ENCODE data around the gene SRPK3. TPM values are rescaled to one million over a fixed set of nuclear protein-coding genes. Genes with fewer than 3 reads are reported as not detected.

The SRPK3 gene
- total RNA-seq, 1 experiment from 2014 or later: 0.46 TPM

- Histone ChIP-seq H3K9me2 (ENCODE audit: insufficient read depth) (no peaks in the 10 kb centered on the region), H3K9me3 (ENCODE audit: insufficient read depth, low read depth) (no peaks in the 10 kb centered on the region), H3K4me2 (no peak overlapping the region), H3K27me3 (ENCODE audit: insufficient read depth, low read depth) (no peaks in the 10 kb centered on the region), H2AFZ (no peak overlapping the region), H3K4me3 (no peak overlapping the region), H3K36me3 (ENCODE audit: low read depth) (no peaks in the 10 kb centered on the region), H3K27ac (no peak overlapping the region), H3K4me1 (replicated peaks; ENCODE audit: insufficient read depth) (no peaks in the 10 kb centered on the region), H3K79me2 (ENCODE audit: low read depth) (no peaks in the 10 kb centered on the region), H3F3A (ENCODE audit: insufficient read depth, low read depth) (no peaks in the 10 kb centered on the region), H4K20me1 (ENCODE audit: insufficient read depth) (no peaks in the 10 kb centered on the region)
- POLR2A ChIA-PET (ENCODE audit: unreplicated experiment): no interaction called here
- no peak for DNase-seq
- intact Hi-C loops (cut with micrococcal nuclease; ENCODE audit: unreplicated experiment): no loop called here
- TF ChIP-seq, protein P1, sequence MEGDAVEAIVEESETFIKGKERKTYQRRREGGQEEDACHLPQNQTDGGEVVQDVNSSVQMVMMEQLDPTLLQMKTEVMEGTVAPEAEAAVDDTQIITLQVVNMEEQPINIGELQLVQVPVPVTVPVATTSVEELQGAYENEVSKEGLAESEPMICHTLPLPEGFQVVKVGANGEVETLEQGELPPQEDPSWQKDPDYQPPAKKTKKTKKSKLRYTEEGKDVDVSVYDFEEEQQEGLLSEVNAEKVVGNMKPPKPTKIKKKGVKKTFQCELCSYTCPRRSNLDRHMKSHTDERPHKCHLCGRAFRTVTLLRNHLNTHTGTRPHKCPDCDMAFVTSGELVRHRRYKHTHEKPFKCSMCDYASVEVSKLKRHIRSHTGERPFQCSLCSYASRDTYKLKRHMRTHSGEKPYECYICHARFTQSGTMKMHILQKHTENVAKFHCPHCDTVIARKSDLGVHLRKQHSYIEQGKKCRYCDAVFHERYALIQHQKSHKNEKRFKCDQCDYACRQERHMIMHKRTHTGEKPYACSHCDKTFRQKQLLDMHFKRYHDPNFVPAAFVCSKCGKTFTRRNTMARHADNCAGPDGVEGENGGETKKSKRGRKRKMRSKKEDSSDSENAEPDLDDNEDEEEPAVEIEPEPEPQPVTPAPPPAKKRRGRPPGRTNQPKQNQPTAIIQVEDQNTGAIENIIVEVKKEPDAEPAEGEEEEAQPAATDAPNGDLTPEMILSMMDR (conservative IDR thresholded peaks at IDR 0.05): no peak
- TF ChIP-seq EZH2 (IDR thresholded peaks at IDR 0.05; ENCODE audit: low read depth): no peak
- CTCF ChIA-PET: no interaction called here
- no TSS peak for BruUV-seq (replicated peaks)
Observed at GRCh38 chrX:153781428-153782047, 697 bp downstream of the SRPK3 start.

DNA sequence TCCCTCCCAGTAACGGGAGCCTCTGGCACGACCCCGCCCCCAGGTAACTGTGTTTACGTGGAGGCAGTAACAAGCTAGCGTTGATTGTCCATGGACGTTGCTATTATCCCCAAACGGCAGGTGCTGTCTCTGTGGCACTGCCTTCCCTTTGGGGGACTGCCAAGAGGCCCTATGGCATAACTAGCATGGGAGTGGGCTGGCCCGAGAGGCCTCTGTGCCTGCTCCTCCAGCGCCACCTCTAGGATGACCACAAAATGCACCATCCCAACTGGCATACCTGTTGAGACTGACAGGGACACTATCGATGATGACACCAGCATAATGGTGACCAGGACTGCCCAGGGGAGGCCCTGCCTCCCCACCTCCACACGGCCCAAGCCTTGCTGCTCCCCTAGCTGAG, 1.5 kb downstream of the SRPK3 start:
- Histone ChIP-seq H3K27ac (no peak overlapping the region), H4K20me1 (ENCODE audit: insufficient read depth) (no peaks in the 10 kb centered on the region), H2AFZ (no peak overlapping the region), H3K4me2 (no peak overlapping the region), H3F3A (ENCODE audit: insufficient read depth, low read depth) (no peaks in the 10 kb centered on the region), H3K36me3 (ENCODE audit: low read depth) (no peaks in the 10 kb centered on the region), H3K4me1 (replicated peaks; ENCODE audit: insufficient read depth) (no peaks in the 10 kb centered on the region), H3K4me3 (no peak overlapping the region), H3K9me2 (ENCODE audit: insufficient read depth) (no peaks in the 10 kb centered on the region), H3K79me2 (ENCODE audit: low read depth) (no peaks in the 10 kb centered on the region), H3K9me3 (ENCODE audit: insufficient read depth, low read depth) (no peaks in the 10 kb centered on the region), H3K27me3 (ENCODE audit: insufficient read depth, low read depth) (no peaks in the 10 kb centered on the region)
- POLR2A ChIA-PET (ENCODE audit: unreplicated experiment): no interaction called here
- intact Hi-C loops (cut with micrococcal nuclease; ENCODE audit: unreplicated experiment): no loop called here
- DNase-seq: no peak
- CTCF ChIA-PET: interaction anchor here (0.5 kb wide), 1 partner anchor 227 kb away, joined by 26 read pairs; no protein-coding TSS in a partner anchor
- BruUV-seq (replicated peaks): no TSS peak
- TF ChIP-seq, protein P1 (conservative IDR thresholded peaks at IDR 0.05): no peak
- no peak for TF ChIP-seq EZH2 (IDR thresholded peaks at IDR 0.05; ENCODE audit: low read depth)

DNA sequence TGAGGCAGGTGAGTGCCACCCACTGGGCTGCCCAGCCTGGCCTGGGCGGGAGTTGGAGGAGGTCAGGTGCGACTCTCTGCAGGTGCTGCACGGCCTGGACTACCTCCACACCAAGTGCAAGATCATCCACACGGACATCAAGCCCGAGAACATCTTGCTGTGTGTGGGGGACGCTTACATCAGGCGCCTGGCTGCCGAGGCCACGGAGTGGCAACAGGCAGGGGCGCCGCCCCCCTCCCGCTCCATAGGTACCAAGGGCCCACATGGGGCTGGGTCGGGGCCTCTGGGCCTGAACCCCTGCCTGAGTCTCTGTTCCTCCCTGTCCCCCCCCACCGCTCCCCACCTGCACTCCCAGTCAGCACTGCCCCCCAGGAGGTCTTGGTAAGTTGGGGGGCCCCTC, 2.0 kb downstream of the SRPK3 start:
- no peak overlapping the region for H3K4me2 ChIP-seq
- no peaks in the 10 kb centered on the region for H3K27me3 ChIP-seq (ENCODE audit: insufficient read depth, low read depth)
- CTCF ChIA-PET: interaction anchor here (0.5 kb wide), 1 partner anchor 227 kb away, joined by 26 read pairs; no protein-coding TSS in a partner anchor
- no peak overlapping the region for H3K27ac ChIP-seq
- no peak for DNase-seq
- no peak overlapping the region for H3K4me3 ChIP-seq
- no peaks in the 10 kb centered on the region for H3K79me2 ChIP-seq (ENCODE audit: low read depth)
- H3K36me3 ChIP-seq (ENCODE audit: low read depth): no peaks in the 10 kb centered on the region
- H3K9me3 ChIP-seq (ENCODE audit: insufficient read depth, low read depth): no peaks in the 10 kb centered on the region
- no peak overlapping the region for H2AFZ ChIP-seq
- no peaks in the 10 kb centered on the region for H3F3A ChIP-seq (ENCODE audit: insufficient read depth, low read depth)
- no peak for TF ChIP-seq EZH2 (IDR thresholded peaks at IDR 0.05; ENCODE audit: low read depth)
- TF ChIP-seq, protein P1 (conservative IDR thresholded peaks at IDR 0.05): no peak
- no peaks in the 10 kb centered on the region for H4K20me1 ChIP-seq (ENCODE audit: insufficient read depth)
- POLR2A ChIA-PET (ENCODE audit: unreplicated experiment): no interaction called here
- no peaks in the 10 kb centered on the region for H3K9me2 ChIP-seq (ENCODE audit: insufficient read depth)
- H3K4me1 ChIP-seq (replicated peaks; ENCODE audit: insufficient read depth): no peaks in the 10 kb centered on the region
- no TSS peak for BruUV-seq (replicated peaks)
- intact Hi-C loops (cut with micrococcal nuclease; ENCODE audit: unreplicated experiment): no loop called here

All from PC-9 (cell line).